ENCODE data around the gene TTLL4. TPM values are rescaled to one million over a fixed set of nuclear protein-coding genes. Genes with fewer than 3 reads are reported as not detected.

The TTLL4 gene
- total RNA-seq: 10 to 100 TPM in 3 of 4 donors, 1 to 10 TPM in 1; 5.7 to 19.2 (median 12.5) TPM

GRCh38 chr2:218710687-218711549 is at the start of gene TTLL4:
Gene TTLL4 (plus strand): TSS chr2:218710835. CDS start chr2:218737677, 26,842 bp downstream.
- Histone ChIP-seq H3K4me3 (replicated peaks in 1 of 3) (peak within 1 kb of the TSS; percentile 63 to 66 (median 63)), H3K9me3 (no peaks in the 10 kb centered on the region), H3K36me3 (no peaks in the 10 kb centered on the region), H3K27me3 (no peaks in the 10 kb centered on the region), H3K27ac (peak within 1 kb of the TSS in 2 of 3 donors; percentile 71), H3K4me1 (peaks cover 5 to 11% of the 10 kb centered on the region in 2 donors)
- intact Hi-C loops (cut with DNase I): loop anchor here (5.0 kb wide), 1 partner anchor 136 kb away; no protein-coding TSS in a partner anchor
- whole genome bisulfite sequencing, 2 donors: 1% methylated on average over 37 to 59 of the region's 74 CpGs
- TF ChIP-seq POLR2A (IDR thresholded peaks at IDR 0.05): peak in 1 of 2 donors; percentile 65
- peak; percentile 71 to 96 (median 90) for TF ChIP-seq CTCF (IDR thresholded peaks at IDR 0.05)
- DNase-seq: peak; percentile 99

GRCh38 chr2:218662377-218662776 is 48.3 kb upstream of the TTLL4 start:
- H3K36me3 ChIP-seq: peaks cover 44 to 51% of the 10 kb centered on the region in 2 donors
- DNase-seq: no peak
- intact Hi-C loops (cut with DNase I): no loop called here

DNA sequence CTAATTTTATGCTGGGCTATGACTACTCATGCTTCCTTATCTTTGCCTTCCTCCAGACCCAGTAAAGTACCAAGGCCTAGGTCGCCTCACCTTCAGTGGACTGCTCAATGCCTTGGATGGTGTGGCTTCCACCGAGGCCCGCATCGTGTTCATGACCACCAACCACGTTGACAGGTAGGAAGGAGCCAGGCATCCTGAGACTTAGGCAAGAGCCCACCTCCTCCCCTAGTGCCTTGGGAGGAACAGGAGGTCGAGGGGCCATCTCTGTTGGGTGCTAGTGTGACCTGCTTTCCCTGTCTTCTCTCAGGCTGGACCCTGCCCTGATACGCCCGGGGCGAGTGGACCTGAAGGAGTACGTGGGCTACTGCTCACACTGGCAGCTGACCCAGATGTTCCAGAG is 47.8 kb upstream of the TTLL4 start:
- Histone ChIP-seq H3K27ac (no peak overlapping the region), H3K4me1 (peaks cover 6 to 15% of the 10 kb centered on the region in 2 donors), H3K27me3 (no peaks in the 10 kb centered on the region), H3K4me3 (replicated peaks in 1 of 3) (no peak overlapping the region), H3K9me3 (no peaks in the 10 kb centered on the region), H3K36me3 (peaks cover 48 to 56% of the 10 kb centered on the region in 2 donors)
- intact Hi-C loops (cut with DNase I): no loop called here
- TF ChIP-seq CTCF (IDR thresholded peaks at IDR 0.05): no peak
- TF ChIP-seq POLR2A (IDR thresholded peaks at IDR 0.05): no peak
- 86 to 93% methylated on average over 1 to 10 of the region's 10 CpGs for WGBS, 2 donors
- DNase-seq: no peak

More at GRCh38 chr2:218662377-218662776, 48.3 kb upstream of the TTLL4 start:
- Histone ChIP-seq H3K9me3 (no peaks in the 10 kb centered on the region), H3K4me3 (replicated peaks in 1 of 3) (no peak overlapping the region), H3K4me1 (peaks cover 6 to 15% of the 10 kb centered on the region in 2 donors), H3K27me3 (no peaks in the 10 kb centered on the region), H3K27ac (no peak overlapping the region)
- WGBS, 2 donors: 92 to 93% methylated on average over 7 of the region's 7 CpGs
- TF ChIP-seq POLR2A (IDR thresholded peaks at IDR 0.05): no peak
- no peak for TF ChIP-seq CTCF (IDR thresholded peaks at IDR 0.05)

- Histone ChIP-seq H3K4me3 (replicated peaks in 1 of 3) (no peak overlapping the region), H3K27ac (no peak overlapping the region), H3K4me1 (peaks cover 0 to 6% of the 10 kb centered on the region in 2 donors), H3K9me3 (no peaks in the 10 kb centered on the region), H3K36me3 (peaks cover 51 to 59% of the 10 kb centered on the region in 2 donors), H3K27me3 (no peaks in the 10 kb centered on the region)
- intact Hi-C loops (cut with DNase I): no loop called here
- no peak for TF ChIP-seq POLR2A (IDR thresholded peaks at IDR 0.05)
- no peak for TF ChIP-seq CTCF (IDR thresholded peaks at IDR 0.05)
- 95 to 96% methylated on average over 8 to 9 of the region's 15 CpGs for WGBS, 2 donors
- DNase-seq: no peak
Observed at GRCh38 chr2:218663901-218664300, 46.7 kb upstream of the TTLL4 start.

- H3K27ac ChIP-seq: no peak overlapping the region
- TF ChIP-seq POLR2A (IDR thresholded peaks at IDR 0.05) (no peak), CTCF (IDR thresholded peaks at IDR 0.05) (no peak)
- H3K27me3 ChIP-seq: no peaks in the 10 kb centered on the region
- DNase-seq: no peak
- no peak overlapping the region for H3K4me3 ChIP-seq (replicated peaks in 1 of 3)
- peaks cover 0 to 6% of the 10 kb centered on the region in 2 donors for H3K4me1 ChIP-seq
- 95 to 100% methylated on average over 7 of the region's 7 CpGs for WGBS, 2 donors
- intact Hi-C loops (cut with DNase I): no loop called here
- no peaks in the 10 kb centered on the region for H3K9me3 ChIP-seq
- peaks cover 51 to 59% of the 10 kb centered on the region in 2 donors for H3K36me3 ChIP-seq
Observed at GRCh38 chr2:218664653-218665052, 46.0 kb upstream of the TTLL4 start.

Measured in thyroid gland (tissue), 4 donors.